Uterus (tissue), 2 donors: ENCODE data around the gene ZRANB3.

Source experiments
- CTCF ChIP-seq, 4 experiments: fragments of 200-600 bp in 2 of 4; fragments of 450-650 bp in 2 of 4; sonication (generic) in 2 of 4; IDR thresholded peaks; one replicate each; pipeline ENCODE4 v1.5.1; 2016 to 2019; ENCODE audit warnings: antibody characterized with exemption in 4 of 4, mild to moderate bottlenecking in 2 of 4, moderate library complexity in 1 of 4
- POLR2A ChIP-seq, 2 donors: fragments of 450-650 bp; IDR thresholded peaks; one replicate each; pipeline ENCODE4 v1.6.1; 2016; ENCODE audit warnings: antibody characterized with exemption in 2 of 2, mild to moderate bottlenecking in 1 of 2, moderate library complexity in 1 of 2

GRCh38 chr2:135130751-135131150 lies 400.3 kb downstream of the ZRANB3 start:
- TF ChIP-seq CTCF (IDR thresholded peaks at IDR 0.05) (no peak), POLR2A (IDR thresholded peaks at IDR 0.05) (no peak)
